GM23338 (cell line): ENCODE results near the gene CYSLTR1. TPM values are rescaled to one million over a fixed set of nuclear protein-coding genes. Genes with fewer than 3 reads are reported as not detected.

Experiments
- ATAC-seq: fragments of 200-7000 bp; cut with Tn5 transposase; 3 replicates; pipeline ENCODE4 v1.9.1; 2020
- DNase-seq: peaks from one replicate; pipeline ENCODE4 v3.0.0-alpha.2; 2015; ENCODE audit warnings: low spot score
- H2AFZ ChIP-seq: fragments of 200-600 bp; sonication (generic); 2 replicates; pipeline ENCODE4 v1.8.0; 2016; ENCODE audit warnings: antibody characterized with exemption, mild to moderate bottlenecking, moderate library complexity
- H3F3A ChIP-seq: fragments of 200-600 bp; sonication (generic); replicated peaks from 2 replicates; pipeline ENCODE4 v1.8.0; 2017; ENCODE audit warnings: antibody characterized with exemption, mixed run types, low read depth
- H3K27ac ChIP-seq: fragments of 200-600 bp; sonication (generic); 2 replicates; pipeline ENCODE4 v1.6.1; 2016; ENCODE audit warnings: low read depth
- H3K27me3 ChIP-seq: fragments of 200-600 bp; sonication (generic); 2 replicates; pipeline ENCODE4 v1.8.0; 2016; ENCODE audit warnings: mild to moderate bottlenecking, mixed run types, moderate library complexity; ENCODE audit not compliant: insufficient read depth
- H3K36me3 ChIP-seq: fragments of 200-600 bp; sonication (generic); 2 replicates; pipeline ENCODE4 v1.8.0; 2016; ENCODE audit warnings: mild to moderate bottlenecking; ENCODE audit not compliant: insufficient read depth
- H3K4me1 ChIP-seq: fragments of 200-600 bp; sonication (generic); 2 replicates; pipeline ENCODE4 v1.8.0; 2016; ENCODE audit warnings: mild to moderate bottlenecking, moderate library complexity; ENCODE audit not compliant: insufficient read depth
- H3K4me2 ChIP-seq: fragments of 200-600 bp; sonication (generic); 2 replicates; pipeline ENCODE4 v1.7.1; 2017; ENCODE audit warnings: mixed run types
- H3K4me3 ChIP-seq: fragments of 200-600 bp; sonication (generic); 2 replicates; pipeline ENCODE4 v1.6.1; 2016; ENCODE audit warnings: mixed run types
- H3K79me2 ChIP-seq: fragments of 200-600 bp; sonication (generic); replicated peaks from 2 replicates; pipeline ENCODE4 v1.8.0; 2017; ENCODE audit warnings: mild to moderate bottlenecking; ENCODE audit not compliant: insufficient read depth
- H3K9me2 ChIP-seq: fragments of 200-600 bp; sonication (generic); 2 replicates; pipeline ENCODE4 v1.8.0; 2017; ENCODE audit not compliant: insufficient read depth
- H4K20me1 ChIP-seq: fragments of 200-600 bp; sonication (generic); replicated peaks from 2 replicates; pipeline ENCODE4 v1.8.0; 2017; ENCODE audit warnings: mild to moderate bottlenecking; ENCODE audit not compliant: insufficient read depth
- H3K27ac Mint-ChIP-seq: 2 replicates; pipeline ENCODE4 v1.8.0; 2020; ENCODE audit warnings: inconsistent platforms, mild to moderate bottlenecking, moderate library complexity, mixed read lengths
- H3K27me3 Mint-ChIP-seq: 3 replicates; pipeline ENCODE4 v1.8.0; 2022; ENCODE audit warnings: low read depth, mild to moderate bottlenecking, moderate library complexity, mixed read lengths, inconsistent platforms; ENCODE audit not compliant: insufficient read depth, poor library complexity
- H3K36me3 Mint-ChIP-seq: 3 replicates; pipeline ENCODE4 v1.8.0; 2021; ENCODE audit warnings: low read depth, mild to moderate bottlenecking, inconsistent platforms, moderate library complexity, mixed read lengths
- H3K4me1 Mint-ChIP-seq: 3 replicates; pipeline ENCODE4 v1.8.0; 2020; ENCODE audit warnings: mild to moderate bottlenecking, inconsistent platforms, mixed read lengths
- H3K4me3 Mint-ChIP-seq: 3 replicates; pipeline ENCODE4 v1.8.0; 2021; ENCODE audit warnings: moderate library complexity, mild to moderate bottlenecking, inconsistent platforms, mixed read lengths
- H3K9me3 Mint-ChIP-seq: 3 replicates; pipeline ENCODE4 v1.8.0; 2020; ENCODE audit warnings: moderate library complexity, mild to moderate bottlenecking, inconsistent platforms, mixed read lengths
- CREB1 ChIP-seq: fragments of 250-450 bp; sonication (Bioruptor Pico); IDR thresholded peaks from 2 replicates; pipeline ENCODE4 v1.5.0; 2020; ENCODE audit warnings: low read depth, mild to moderate bottlenecking, moderate library complexity
- EZH2 ChIP-seq: fragments of 200-600 bp; sonication (generic); IDR thresholded peaks from one replicate; pipeline ENCODE4 v1.8.0; 2017; ENCODE audit warnings: antibody characterized with exemption, mild to moderate bottlenecking, low read depth; ENCODE audit not compliant: unreplicated experiment
- EZH2phosphoT487 ChIP-seq: fragments of 200-600 bp; sonication (generic); IDR thresholded peaks from one replicate; pipeline ENCODE4 v1.8.1; 2018; ENCODE audit warnings: antibody characterized with exemption; ENCODE audit not compliant: unreplicated experiment
- NANOG ChIP-seq: IDR thresholded peaks from 2 replicates; pipeline ENCODE4 v1.6.1; 2016; ENCODE audit warnings: antibody characterized with exemption, borderline replicate concordance
- POLR2AphosphoS5 ChIP-seq: IDR thresholded peaks from 2 replicates; pipeline ENCODE4 v1.6.1; 2016; ENCODE audit warnings: antibody characterized with exemption, low read depth
- REST ChIP-seq: IDR thresholded peaks from one replicate; pipeline ENCODE4 v1.6.1; 2018; ENCODE audit warnings: antibody characterized with exemption; ENCODE audit not compliant: unreplicated experiment
- ZNF114 ChIP-seq: fragments of 250-450 bp; sonication (Bioruptor Pico); IDR thresholded peaks from 2 replicates; pipeline ENCODE4 v1.5.0; 2020; ENCODE audit warnings: mild to moderate bottlenecking, moderate library complexity
- ZNF331 ChIP-seq: fragments of 250-450 bp; sonication (Bioruptor Pico); IDR thresholded peaks from 2 replicates; pipeline ENCODE4 v1.5.0; 2020; ENCODE audit warnings: low read depth, mild to moderate bottlenecking, moderate library complexity
- polyA plus RNA-seq: library from polyadenylated mRNA; unstranded; fragments of >200 nt; fragmentation: Nextera tagmentation; extraction: Ambion mirVana; gene quantifications from 2 replicates; pipeline ENCODE4 v1.2.1, GENCODE V29; 2016
- total RNA-seq: library from RNA; depleted of rRNA; stranded (reverse); fragments of >200 nt; shearing (Covaris generic); gene quantifications from 2 replicates; pipeline ENCODE4 v1.2.3, GENCODE V29; 2014
- TF ChIP-seq, protein P1 (sequence below): fragments of 250-450 bp; sonication (Bioruptor Pico); IDR thresholded peaks from 2 replicates; pipeline ENCODE4 v1.5.0; 2020; ENCODE audit warnings: mild to moderate bottlenecking, moderate library complexity
- TF ChIP-seq, protein P2 (sequence below): IDR thresholded peaks from 2 replicates; pipeline ENCODE4 v1.6.1; 2016; ENCODE audit warnings: antibody characterized with exemption
- TF ChIP-seq, protein P3 (sequence below), 2 experiments: fragments of 200-600 bp in 1 of 2; sonication (generic) in 1 of 2; conservative IDR thresholded peaks; 2 replicates each; pipeline versions ENCODE4 v1.5.1 to v1.6.1; 2016 to 2017; ENCODE audit warnings: antibody characterized with exemption in 2 of 2, low read depth in 2 of 2, mild to moderate bottlenecking in 2 of 2, moderate library complexity in 1 of 2

The CYSLTR1 gene
- total and polyA plus RNA-seq, 2 experiments from 2014 or later: not detected

DNA sequence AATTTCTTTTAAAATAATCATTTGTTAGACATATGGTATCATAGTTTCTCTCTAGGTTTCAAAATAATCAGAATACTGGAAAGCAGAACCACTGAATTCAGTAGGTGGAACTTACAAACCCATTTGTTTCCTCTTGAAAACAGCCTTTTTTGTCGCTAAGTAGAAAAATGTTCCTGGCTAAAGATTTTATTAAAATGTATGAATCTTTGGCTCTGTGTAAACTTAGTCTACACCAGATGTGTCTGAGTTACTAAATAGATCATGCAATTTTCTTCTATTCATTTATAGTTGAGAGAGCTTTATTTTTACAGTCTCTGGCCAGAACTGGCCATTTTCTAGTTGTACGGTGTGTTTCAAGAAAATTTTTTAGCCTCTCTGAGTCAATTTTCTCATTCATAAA lies 1.0 kb downstream of the CYSLTR1 start (continued):
- TF ChIP-seq, protein P1, sequence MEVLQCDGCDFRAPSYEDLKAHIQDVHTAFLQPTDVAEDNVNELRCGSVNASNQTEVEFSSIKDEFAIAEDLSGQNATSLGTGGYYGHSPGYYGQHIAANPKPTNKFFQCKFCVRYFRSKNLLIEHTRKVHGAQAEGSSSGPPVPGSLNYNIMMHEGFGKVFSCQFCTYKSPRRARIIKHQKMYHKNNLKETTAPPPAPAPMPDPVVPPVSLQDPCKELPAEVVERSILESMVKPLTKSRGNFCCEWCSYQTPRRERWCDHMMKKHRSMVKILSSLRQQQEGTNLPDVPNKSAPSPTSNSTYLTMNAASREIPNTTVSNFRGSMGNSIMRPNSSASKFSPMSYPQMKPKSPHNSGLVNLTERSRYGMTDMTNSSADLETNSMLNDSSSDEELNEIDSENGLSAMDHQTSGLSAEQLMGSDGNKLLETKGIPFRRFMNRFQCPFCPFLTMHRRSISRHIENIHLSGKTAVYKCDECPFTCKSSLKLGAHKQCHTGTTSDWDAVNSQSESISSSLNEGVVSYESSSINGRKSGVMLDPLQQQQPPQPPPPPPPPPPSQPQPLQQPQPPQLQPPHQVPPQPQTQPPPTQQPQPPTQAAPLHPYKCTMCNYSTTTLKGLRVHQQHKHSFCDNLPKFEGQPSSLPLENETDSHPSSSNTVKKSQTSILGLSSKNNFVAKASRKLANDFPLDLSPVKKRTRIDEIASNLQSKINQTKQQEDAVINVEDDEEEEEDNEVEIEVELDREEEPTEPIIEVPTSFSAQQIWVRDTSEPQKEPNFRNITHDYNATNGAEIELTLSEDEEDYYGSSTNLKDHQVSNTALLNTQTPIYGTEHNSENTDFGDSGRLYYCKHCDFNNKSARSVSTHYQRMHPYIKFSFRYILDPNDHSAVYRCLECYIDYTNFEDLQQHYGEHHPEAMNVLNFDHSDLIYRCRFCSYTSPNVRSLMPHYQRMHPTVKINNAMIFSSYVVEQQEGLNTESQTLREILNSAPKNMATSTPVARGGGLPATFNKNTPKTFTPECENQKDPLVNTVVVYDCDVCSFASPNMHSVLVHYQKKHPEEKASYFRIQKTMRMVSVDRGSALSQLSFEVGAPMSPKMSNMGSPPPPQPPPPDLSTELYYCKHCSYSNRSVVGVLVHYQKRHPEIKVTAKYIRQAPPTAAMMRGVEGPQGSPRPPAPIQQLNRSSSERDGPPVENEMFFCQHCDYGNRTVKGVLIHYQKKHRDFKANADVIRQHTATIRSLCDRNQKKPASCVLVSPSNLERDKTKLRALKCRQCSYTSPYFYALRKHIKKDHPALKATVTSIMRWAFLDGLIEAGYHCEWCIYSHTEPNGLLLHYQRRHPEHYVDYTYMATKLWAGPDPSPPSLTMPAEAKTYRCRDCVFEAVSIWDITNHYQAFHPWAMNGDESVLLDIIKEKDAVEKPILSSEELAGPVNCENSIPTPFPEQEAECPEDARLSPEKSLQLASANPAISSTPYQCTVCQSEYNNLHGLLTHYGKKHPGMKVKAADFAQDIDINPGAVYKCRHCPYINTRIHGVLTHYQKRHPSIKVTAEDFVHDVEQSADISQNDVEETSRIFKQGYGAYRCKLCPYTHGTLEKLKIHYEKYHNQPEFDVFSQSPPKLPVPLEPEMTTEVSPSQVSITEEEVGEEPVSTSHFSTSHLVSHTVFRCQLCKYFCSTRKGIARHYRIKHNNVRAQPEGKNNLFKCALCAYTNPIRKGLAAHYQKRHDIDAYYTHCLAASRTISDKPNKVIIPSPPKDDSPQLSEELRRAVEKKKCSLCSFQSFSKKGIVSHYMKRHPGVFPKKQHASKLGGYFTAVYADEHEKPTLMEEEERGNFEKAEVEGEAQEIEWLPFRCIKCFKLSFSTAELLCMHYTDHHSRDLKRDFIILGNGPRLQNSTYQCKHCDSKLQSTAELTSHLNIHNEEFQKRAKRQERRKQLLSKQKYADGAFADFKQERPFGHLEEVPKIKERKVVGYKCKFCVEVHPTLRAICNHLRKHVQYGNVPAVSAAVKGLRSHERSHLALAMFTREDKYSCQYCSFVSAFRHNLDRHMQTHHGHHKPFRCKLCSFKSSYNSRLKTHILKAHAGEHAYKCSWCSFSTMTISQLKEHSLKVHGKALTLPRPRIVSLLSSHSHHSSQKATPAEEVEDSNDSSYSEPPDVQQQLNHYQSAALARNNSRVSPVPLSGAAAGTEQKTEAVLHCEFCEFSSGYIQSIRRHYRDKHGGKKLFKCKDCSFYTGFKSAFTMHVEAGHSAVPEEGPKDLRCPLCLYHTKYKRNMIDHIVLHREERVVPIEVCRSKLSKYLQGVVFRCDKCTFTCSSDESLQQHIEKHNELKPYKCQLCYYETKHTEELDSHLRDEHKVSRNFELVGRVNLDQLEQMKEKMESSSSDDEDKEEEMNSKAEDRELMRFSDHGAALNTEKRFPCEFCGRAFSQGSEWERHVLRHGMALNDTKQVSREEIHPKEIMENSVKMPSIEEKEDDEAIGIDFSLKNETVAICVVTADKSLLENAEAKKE (CRISPR knock-in tag): no peak
- no peak for TF ChIP-seq EZH2
- TF ChIP-seq POLR2AphosphoS5: no peak
- TF ChIP-seq CREB1 (CRISPR knock-in tag): no peak
- no peak for TF ChIP-seq ZNF331 (CRISPR knock-in tag)
- TF ChIP-seq EZH2phosphoT487: no peak
- TF ChIP-seq NANOG: no peak
- TF ChIP-seq, protein P2, sequence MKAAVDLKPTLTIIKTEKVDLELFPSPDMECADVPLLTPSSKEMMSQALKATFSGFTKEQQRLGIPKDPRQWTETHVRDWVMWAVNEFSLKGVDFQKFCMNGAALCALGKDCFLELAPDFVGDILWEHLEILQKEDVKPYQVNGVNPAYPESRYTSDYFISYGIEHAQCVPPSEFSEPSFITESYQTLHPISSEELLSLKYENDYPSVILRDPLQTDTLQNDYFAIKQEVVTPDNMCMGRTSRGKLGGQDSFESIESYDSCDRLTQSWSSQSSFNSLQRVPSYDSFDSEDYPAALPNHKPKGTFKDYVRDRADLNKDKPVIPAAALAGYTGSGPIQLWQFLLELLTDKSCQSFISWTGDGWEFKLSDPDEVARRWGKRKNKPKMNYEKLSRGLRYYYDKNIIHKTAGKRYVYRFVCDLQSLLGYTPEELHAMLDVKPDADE: no peak

- Histone ChIP-seq H3K4me3 (no peak overlapping the region), H3K9me2 (no peaks in the 10 kb centered on the region), H3K27me3 (no peaks in the 10 kb centered on the region), H3K4me1 (peaks cover 14% of the 10 kb centered on the region; the same call in 1 of the 2 replicates), H3K36me3 (no peaks in the 10 kb centered on the region), H3K4me2 (no peak overlapping the region), H4K20me1 (no peaks in the 10 kb centered on the region), H3K27ac (no peak overlapping the region), H3F3A (no peaks in the 10 kb centered on the region), H2AFZ (no peak overlapping the region), H3K79me2 (no peaks in the 10 kb centered on the region)
- Mint-ChIP-seq H3K4me1 (peaks cover 10% of the 10 kb centered on the region), H3K27me3 (no peaks in the 10 kb centered on the region), H3K4me3 (no peak overlapping the region), H3K36me3 (no peaks in the 10 kb centered on the region), H3K27ac (no peak overlapping the region), H3K9me3 (no peaks in the 10 kb centered on the region)
- DNase-seq: no peak
- ATAC-seq: no peak
- TF ChIP-seq POLR2AphosphoS5: no peak
- TF ChIP-seq, protein P2: no peak
- TF ChIP-seq REST: no peak
- TF ChIP-seq ZNF114 (CRISPR knock-in tag): no peak
- TF ChIP-seq, protein P3, sequence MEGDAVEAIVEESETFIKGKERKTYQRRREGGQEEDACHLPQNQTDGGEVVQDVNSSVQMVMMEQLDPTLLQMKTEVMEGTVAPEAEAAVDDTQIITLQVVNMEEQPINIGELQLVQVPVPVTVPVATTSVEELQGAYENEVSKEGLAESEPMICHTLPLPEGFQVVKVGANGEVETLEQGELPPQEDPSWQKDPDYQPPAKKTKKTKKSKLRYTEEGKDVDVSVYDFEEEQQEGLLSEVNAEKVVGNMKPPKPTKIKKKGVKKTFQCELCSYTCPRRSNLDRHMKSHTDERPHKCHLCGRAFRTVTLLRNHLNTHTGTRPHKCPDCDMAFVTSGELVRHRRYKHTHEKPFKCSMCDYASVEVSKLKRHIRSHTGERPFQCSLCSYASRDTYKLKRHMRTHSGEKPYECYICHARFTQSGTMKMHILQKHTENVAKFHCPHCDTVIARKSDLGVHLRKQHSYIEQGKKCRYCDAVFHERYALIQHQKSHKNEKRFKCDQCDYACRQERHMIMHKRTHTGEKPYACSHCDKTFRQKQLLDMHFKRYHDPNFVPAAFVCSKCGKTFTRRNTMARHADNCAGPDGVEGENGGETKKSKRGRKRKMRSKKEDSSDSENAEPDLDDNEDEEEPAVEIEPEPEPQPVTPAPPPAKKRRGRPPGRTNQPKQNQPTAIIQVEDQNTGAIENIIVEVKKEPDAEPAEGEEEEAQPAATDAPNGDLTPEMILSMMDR (conservative IDR thresholded peaks at IDR 0.05; ENCODE audit: low read depth in 2 of 2): no peak
- no peak for TF ChIP-seq ZNF331 (CRISPR knock-in tag)
These were observed 4.5 kb downstream of the CYSLTR1 start for GRCh38 chrX:78322863-78323262.
